Suprapubic skin (tissue), 4 donors: Measurements from ENCODE around the gene SEMA5A.

ENCODE experiments used
- CTCF ChIP-seq, 2 donors: fragments of 200-600 bp in 1 of 2; fragments of 450-650 bp in 1 of 2; sonication (generic) in 1 of 2; IDR thresholded peaks; one replicate each; pipeline ENCODE4 v1.5.1; 2016 to 2019; ENCODE audit warnings: antibody characterized with exemption in 2 of 2, mild to moderate bottlenecking in 1 of 2, moderate library complexity in 1 of 2
- EP300 ChIP-seq: sonication (generic); formaldehyde crosslinking; IDR thresholded peaks from one replicate; pipeline ENCODE4 v1.6.1; 2017; ENCODE audit warnings: antibody characterized with exemption
- POLR2AphosphoS5 ChIP-seq, 3 donors: sonication (generic); formaldehyde crosslinking; IDR thresholded peaks; one replicate each; pipeline ENCODE4 v1.6.1; 2017; ENCODE audit warnings: antibody characterized with exemption in 3 of 3

DNA sequence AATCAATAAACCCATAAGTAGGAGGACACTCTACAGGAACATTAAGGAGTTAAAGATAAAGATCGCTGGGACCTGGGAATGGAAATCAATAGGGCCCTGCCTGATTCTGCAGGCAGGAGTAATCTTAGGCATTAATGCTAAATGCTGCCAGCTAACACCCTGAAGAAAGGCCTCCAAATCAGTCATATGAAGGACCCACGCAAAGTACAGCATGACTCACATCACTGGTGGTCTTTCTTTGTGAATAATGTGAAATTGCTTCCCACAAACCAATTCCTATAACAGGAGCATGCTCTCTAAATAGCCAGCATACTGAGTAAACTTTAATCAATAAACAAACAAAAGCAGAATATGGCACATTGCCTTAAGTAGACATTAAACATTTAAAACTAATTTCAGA, 172.3 kb downstream of the SEMA5A start:
- TF ChIP-seq CTCF (IDR thresholded peaks at IDR 0.05) (no peak), EP300 (no peak), POLR2AphosphoS5 (IDR thresholded peaks at IDR 0.05) (no peak)
